GM19372 (cell line): Measurements from ENCODE around the gene PCDHA3.
"Not testable (repeated sequence)": the region's sequence is repeated elsewhere in the genome, so short reads cannot be mapped to it uniquely, and the experiment has no call there.

ENCODE experiments used
- ATAC-seq: cut with Tn5 transposase; IDR thresholded peaks from one replicate; pipeline ENCODE4 v1.9.1; 2021; ENCODE audit warnings: mild to moderate bottlenecking, low read depth, moderate library complexity; ENCODE audit not compliant: unreplicated experiment

Gene PCDHA3

GRCh38 chr5:140849831-140850634 lies 49.2 kb downstream of the PCDHA3 start:
- not testable (repeated sequence) for ATAC-seq
